Keratinocyte (primary cell): ENCODE results near the gene LAIR2.

Experiments
- EZH2 ChIP-seq: IDR thresholded peaks from one replicate; pipeline ENCODE4 v1.6.1; 2012; ENCODE audit warnings: inconsistent platforms, mild to moderate bottlenecking, low read length, moderate library complexity
- TF ChIP-seq, protein P1 (sequence below), 3 experiments: IDR thresholded peaks in 1 of 3; conservative IDR thresholded peaks in 1 of 3; optimal IDR thresholded peaks in 1 of 3; 2 replicates in 2 of 3; 3 replicates in 1 of 3; pipeline versions ENCODE3 to v1.5.1; 2011; ENCODE audit warnings: low read length in 3 of 3, mild to moderate bottlenecking in 3 of 3, moderate library complexity in 2 of 3, control low read depth in 1 of 3, inconsistent platforms in 1 of 3; ENCODE audit not compliant: insufficient read depth in 2 of 3; ENCODE audit errors: extremely low read depth in 1 of 3

DNA sequence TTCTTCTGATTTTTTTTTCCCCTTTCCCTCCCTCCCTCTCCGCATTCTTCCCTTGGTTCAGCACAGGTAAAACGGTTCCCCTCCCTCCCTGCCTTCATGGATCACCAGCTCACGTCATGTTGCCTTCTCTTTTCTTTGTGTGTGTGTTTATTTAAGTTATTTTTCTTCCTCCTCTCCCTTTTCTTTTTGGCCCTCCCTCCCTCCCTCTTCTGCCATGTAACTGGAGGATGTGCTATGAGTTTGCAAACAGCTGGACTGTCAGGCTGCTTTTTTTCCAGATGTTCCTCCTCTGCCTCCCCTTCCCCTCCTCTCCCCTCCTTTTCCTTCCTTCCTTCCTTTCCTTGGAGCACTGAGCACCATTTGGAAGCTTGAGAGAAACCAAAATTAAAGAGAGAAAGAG, 41.0 kb upstream of the LAIR2 start:
- TF ChIP-seq, protein P1, sequence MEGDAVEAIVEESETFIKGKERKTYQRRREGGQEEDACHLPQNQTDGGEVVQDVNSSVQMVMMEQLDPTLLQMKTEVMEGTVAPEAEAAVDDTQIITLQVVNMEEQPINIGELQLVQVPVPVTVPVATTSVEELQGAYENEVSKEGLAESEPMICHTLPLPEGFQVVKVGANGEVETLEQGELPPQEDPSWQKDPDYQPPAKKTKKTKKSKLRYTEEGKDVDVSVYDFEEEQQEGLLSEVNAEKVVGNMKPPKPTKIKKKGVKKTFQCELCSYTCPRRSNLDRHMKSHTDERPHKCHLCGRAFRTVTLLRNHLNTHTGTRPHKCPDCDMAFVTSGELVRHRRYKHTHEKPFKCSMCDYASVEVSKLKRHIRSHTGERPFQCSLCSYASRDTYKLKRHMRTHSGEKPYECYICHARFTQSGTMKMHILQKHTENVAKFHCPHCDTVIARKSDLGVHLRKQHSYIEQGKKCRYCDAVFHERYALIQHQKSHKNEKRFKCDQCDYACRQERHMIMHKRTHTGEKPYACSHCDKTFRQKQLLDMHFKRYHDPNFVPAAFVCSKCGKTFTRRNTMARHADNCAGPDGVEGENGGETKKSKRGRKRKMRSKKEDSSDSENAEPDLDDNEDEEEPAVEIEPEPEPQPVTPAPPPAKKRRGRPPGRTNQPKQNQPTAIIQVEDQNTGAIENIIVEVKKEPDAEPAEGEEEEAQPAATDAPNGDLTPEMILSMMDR (optimal IDR thresholded peaks at IDR 0.05 in 1 of 3, IDR thresholded peaks at IDR 0.05 in 1 of 3, conservative IDR thresholded peaks at IDR 0.05 in 1 of 3; ENCODE audit: extremely low read depth in 1 of 3, insufficient read depth in 2 of 3, low read length in 3 of 3): no peak
- TF ChIP-seq EZH2: no peak
